Osteocyte (in vitro differentiated cells): ENCODE results near the gene FUT8. TPM values are rescaled to one million over a fixed set of nuclear protein-coding genes. Genes with fewer than 3 reads are reported as not detected.

Experiments used
- DNase-seq: peaks from one replicate; pipeline ENCODE4 v3.0.0; 2021; ENCODE audit warnings: mixed read lengths; ENCODE audit not compliant: unreplicated experiment; ENCODE audit errors: extremely low spot score
- H3K27ac Mint-ChIP-seq: one replicate; pipeline ENCODE4 v1.8.0; 2021; ENCODE audit warnings: mild to moderate bottlenecking, mixed read lengths; ENCODE audit not compliant: unreplicated experiment
- H3K27me3 Mint-ChIP-seq: one replicate; pipeline ENCODE4 v1.8.0; 2021; ENCODE audit warnings: mixed read lengths; ENCODE audit not compliant: unreplicated experiment
- H3K36me3 Mint-ChIP-seq: one replicate; pipeline ENCODE4 v1.8.0; 2021; ENCODE audit warnings: mixed read lengths; ENCODE audit not compliant: unreplicated experiment
- H3K4me1 Mint-ChIP-seq: one replicate; pipeline ENCODE4 v1.8.0; 2021; ENCODE audit warnings: mixed read lengths; ENCODE audit not compliant: unreplicated experiment
- H3K4me3 Mint-ChIP-seq: one replicate; pipeline ENCODE4 v1.8.0; 2021; ENCODE audit warnings: mild to moderate bottlenecking, moderate library complexity, mixed read lengths; ENCODE audit not compliant: unreplicated experiment
- H3K9me3 Mint-ChIP-seq: one replicate; pipeline ENCODE4 v1.8.0; 2021; ENCODE audit warnings: mixed read lengths; ENCODE audit not compliant: unreplicated experiment
- CTCF ChIP-seq: fragments of 200-600 bp; sonication (generic); IDR thresholded peaks from 2 replicates; pipeline ENCODE4 v1.5.0; 2021; ENCODE audit warnings: antibody characterized with exemption, mild to moderate bottlenecking, moderate library complexity
- total RNA-seq: library from RNA; stranded (reverse); gene quantifications from 2 replicates; pipeline ENCODE4 v1.2.1, GENCODE V29; 2021

Gene FUT8
- total RNA-seq, 1 donor from 2014 or later: 35.5 TPM

GRCh38 chr14:65771271-65771670, 358.7 kb downstream of the FUT8 start:
- no peaks in the 10 kb centered on the region for H3K9me3 Mint-ChIP-seq
- no peaks in the 10 kb centered on the region for H3K36me3 Mint-ChIP-seq
- TF ChIP-seq CTCF: no peak
- no peak overlapping the region for H3K27ac Mint-ChIP-seq
- peak; percentile 69 for DNase-seq
- no peak overlapping the region for H3K4me3 Mint-ChIP-seq
- H3K4me1 Mint-ChIP-seq: no peaks in the 10 kb centered on the region
- H3K27me3 Mint-ChIP-seq: no peaks in the 10 kb centered on the region

GRCh38 chr14:65772466-65772865, 359.9 kb downstream of the FUT8 start:
- H3K9me3 Mint-ChIP-seq: no peaks in the 10 kb centered on the region
- H3K4me3 Mint-ChIP-seq: no peak overlapping the region
- peaks cover 3% of the 10 kb centered on the region for H3K27me3 Mint-ChIP-seq
- H3K27ac Mint-ChIP-seq: no peak overlapping the region
- no peaks in the 10 kb centered on the region for H3K4me1 Mint-ChIP-seq
- no peaks in the 10 kb centered on the region for H3K36me3 Mint-ChIP-seq
- peak; percentile 79 for DNase-seq
- TF ChIP-seq CTCF: no peak

GRCh38 chr14:65772921-65773574, 360.5 kb downstream of the FUT8 start:
- no peak for TF ChIP-seq CTCF
- DNase-seq: peak; percentile 21
- Mint-ChIP-seq H3K27me3 (peaks cover 3% of the 10 kb centered on the region), H3K4me3 (no peak overlapping the region), H3K9me3 (no peaks in the 10 kb centered on the region), H3K36me3 (no peaks in the 10 kb centered on the region), H3K4me1 (no peaks in the 10 kb centered on the region), H3K27ac (no peak overlapping the region)

GRCh38 chr14:65774041-65774440, 361.5 kb downstream of the FUT8 start:
- no peak overlapping the region for H3K4me3 Mint-ChIP-seq
- DNase-seq: no peak
- H3K36me3 Mint-ChIP-seq: no peaks in the 10 kb centered on the region
- TF ChIP-seq CTCF: no peak
- H3K27me3 Mint-ChIP-seq: peaks cover 6% of the 10 kb centered on the region
- H3K27ac Mint-ChIP-seq: no peak overlapping the region
- H3K4me1 Mint-ChIP-seq: no peaks in the 10 kb centered on the region
- H3K9me3 Mint-ChIP-seq: no peaks in the 10 kb centered on the region

GRCh38 chr14:65776193-65776852, 363.8 kb downstream of the FUT8 start:
- H3K4me1 Mint-ChIP-seq: no peaks in the 10 kb centered on the region
- no peak for TF ChIP-seq CTCF
- DNase-seq: no peak
- no peaks in the 10 kb centered on the region for H3K36me3 Mint-ChIP-seq
- peaks cover 9% of the 10 kb centered on the region for H3K27me3 Mint-ChIP-seq
- H3K4me3 Mint-ChIP-seq: no peak overlapping the region
- no peak overlapping the region for H3K27ac Mint-ChIP-seq
- H3K9me3 Mint-ChIP-seq: no peaks in the 10 kb centered on the region
